Lower leg skin (tissue), 4 donors: Measurements from ENCODE around the gene L3HYPDH. TPM values are rescaled to one million over a fixed set of nuclear protein-coding genes. Genes with fewer than 3 reads are reported as not detected.

Experiments
- DNase-seq, 2 donors: peaks; one replicate each; pipeline ENCODE4 v3.0.0-alpha.2; 2019; ENCODE audit warnings: low spot score in 2 of 2
- H3K4me3 ChIP-seq: fragments of 200-600 bp; sonication (generic); 2 replicates; pipeline ENCODE4 v1.5.1; 2017; ENCODE audit warnings: mild to moderate bottlenecking, low read depth; ENCODE audit not compliant: poor library complexity, severe bottlenecking
- POLR2A ChIP-seq, 2 donors: fragments of 450-650 bp; IDR thresholded peaks; one replicate each; pipeline ENCODE4 v1.6.1; 2016 to 2017; ENCODE audit warnings: antibody characterized with exemption in 2 of 2, mild to moderate bottlenecking in 1 of 2, moderate library complexity in 1 of 2
- WGBS, 2 donors: methylation state at CpG; one replicate each; pipeline ENCODE4 v1.1.5; 2018; 5-methylcytosine and 5-hydroxymethylcytosine counted together
- intact Hi-C: fragments of 100-400 bp; cut with DNase I; formaldehyde crosslinking; loops from one replicate; pipeline ENCODE4 v1.15.0; 2023; ENCODE audit warnings: low total_unique reads
- total RNA-seq, 4 donors: library from RNA; depleted of rRNA; stranded (reverse); fragments of >200 nt; gene quantifications; one replicate each; pipeline ENCODE4 v1.1.0, GENCODE V29; 2016
- TF ChIP-seq, protein P1 (sequence below), 3 donors: fragments of 450-650 bp; IDR thresholded peaks; one replicate each; pipeline ENCODE4 v1.5.1; 2016; ENCODE audit warnings: antibody characterized with exemption in 3 of 3, mild to moderate bottlenecking in 3 of 3, moderate library complexity in 2 of 3

L3HYPDH gene
- 10 to 100 TPM in 3 of 4 donors, 1 to 10 TPM in 1; 7.1 to 28.1 (median 16.8) TPM for total RNA-seq

DNA sequence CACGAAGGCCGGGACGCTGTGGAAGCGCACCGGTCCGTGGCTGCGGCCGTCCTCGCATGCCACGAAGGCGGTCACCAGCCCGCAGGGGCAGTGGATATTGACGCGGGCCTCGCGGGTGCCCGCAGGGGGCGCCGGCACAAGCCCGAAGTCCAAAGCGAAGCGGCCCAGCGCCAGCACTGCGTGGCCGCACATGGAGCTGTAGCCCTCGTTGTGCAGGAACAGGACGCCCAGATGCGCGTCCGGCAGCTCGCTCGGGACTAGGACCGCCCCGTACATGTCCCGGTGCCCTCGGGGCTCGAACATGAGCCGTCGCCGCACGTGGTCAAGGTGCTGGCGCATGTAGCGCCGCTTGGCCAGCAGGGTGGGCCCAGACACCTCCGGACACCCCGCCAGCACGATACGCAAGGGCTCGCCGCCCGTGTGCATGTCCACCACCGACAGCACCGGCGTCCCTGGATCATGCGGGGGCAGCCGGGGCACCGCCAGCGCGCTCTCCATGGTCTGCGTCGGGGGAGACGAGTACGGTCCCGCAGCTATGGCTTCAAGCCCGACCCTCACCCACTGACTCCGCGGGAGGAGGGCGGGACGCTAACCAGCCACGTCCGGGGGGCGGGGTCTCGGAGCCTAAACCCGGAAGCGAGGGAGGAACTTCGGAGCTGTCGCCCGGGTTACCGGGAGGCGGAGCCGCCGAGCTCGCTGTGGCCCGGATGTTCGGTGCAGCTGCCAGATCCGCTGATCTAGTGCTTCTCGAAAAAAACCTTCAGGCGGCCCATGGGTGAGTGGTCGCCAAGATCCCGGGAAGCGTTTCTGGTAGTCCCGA, at the start of gene L3HYPDH, which contains the start of gene JKAMP:
Gene L3HYPDH (minus strand): TSS at position 590 of the 820 bp plus-strand sequence. CDS start 92 bp downstream, at position 498.
Gene JKAMP (plus strand): TSS at position 699 of the 820 bp plus-strand sequence. CDS start 73 bp downstream, at position 772.
- 0 to 1% methylated on average over 49 to 58 of the region's 92 CpGs for WGBS, 2 donors
- peak within 1 kb of the TSS; percentile 88 for H3K4me3 ChIP-seq
- intact Hi-C loops: no loop called here
- DNase-seq: peak; percentile 95 to 99
- no peak for TF ChIP-seq POLR2A (IDR thresholded peaks at IDR 0.05)
- TF ChIP-seq, protein P1, sequence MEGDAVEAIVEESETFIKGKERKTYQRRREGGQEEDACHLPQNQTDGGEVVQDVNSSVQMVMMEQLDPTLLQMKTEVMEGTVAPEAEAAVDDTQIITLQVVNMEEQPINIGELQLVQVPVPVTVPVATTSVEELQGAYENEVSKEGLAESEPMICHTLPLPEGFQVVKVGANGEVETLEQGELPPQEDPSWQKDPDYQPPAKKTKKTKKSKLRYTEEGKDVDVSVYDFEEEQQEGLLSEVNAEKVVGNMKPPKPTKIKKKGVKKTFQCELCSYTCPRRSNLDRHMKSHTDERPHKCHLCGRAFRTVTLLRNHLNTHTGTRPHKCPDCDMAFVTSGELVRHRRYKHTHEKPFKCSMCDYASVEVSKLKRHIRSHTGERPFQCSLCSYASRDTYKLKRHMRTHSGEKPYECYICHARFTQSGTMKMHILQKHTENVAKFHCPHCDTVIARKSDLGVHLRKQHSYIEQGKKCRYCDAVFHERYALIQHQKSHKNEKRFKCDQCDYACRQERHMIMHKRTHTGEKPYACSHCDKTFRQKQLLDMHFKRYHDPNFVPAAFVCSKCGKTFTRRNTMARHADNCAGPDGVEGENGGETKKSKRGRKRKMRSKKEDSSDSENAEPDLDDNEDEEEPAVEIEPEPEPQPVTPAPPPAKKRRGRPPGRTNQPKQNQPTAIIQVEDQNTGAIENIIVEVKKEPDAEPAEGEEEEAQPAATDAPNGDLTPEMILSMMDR (IDR thresholded peaks at IDR 0.05): no peak

DNA sequence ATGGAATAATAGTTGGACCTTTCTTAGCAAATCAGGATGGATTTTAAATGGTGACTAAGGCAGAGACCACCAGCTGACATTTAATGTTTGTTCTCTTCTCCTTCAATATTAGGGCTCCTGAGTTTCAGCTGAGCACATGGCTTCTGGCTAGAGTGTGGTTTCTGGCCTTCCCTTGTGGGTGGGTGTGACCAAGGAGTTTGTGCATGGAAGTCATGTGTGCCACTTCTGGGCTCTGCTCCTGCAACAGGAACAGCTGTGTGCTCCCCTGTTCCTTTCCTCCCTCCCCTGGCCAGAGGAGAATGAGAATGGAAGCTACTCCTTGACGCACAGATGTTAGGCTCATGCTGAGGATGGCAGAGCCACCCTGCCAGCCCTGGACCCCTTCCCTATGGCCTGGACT, 48.2 kb upstream of the L3HYPDH start:
- no peak for DNase-seq
- TF ChIP-seq, protein P1 (IDR thresholded peaks at IDR 0.05): no peak
- no peak for TF ChIP-seq POLR2A (IDR thresholded peaks at IDR 0.05)
- 81 to 92% methylated on average over 1 of the region's 1 CpG for WGBS, 2 donors
- intact Hi-C loops: no loop called here
- H3K4me3 ChIP-seq: no peak overlapping the region

DNA sequence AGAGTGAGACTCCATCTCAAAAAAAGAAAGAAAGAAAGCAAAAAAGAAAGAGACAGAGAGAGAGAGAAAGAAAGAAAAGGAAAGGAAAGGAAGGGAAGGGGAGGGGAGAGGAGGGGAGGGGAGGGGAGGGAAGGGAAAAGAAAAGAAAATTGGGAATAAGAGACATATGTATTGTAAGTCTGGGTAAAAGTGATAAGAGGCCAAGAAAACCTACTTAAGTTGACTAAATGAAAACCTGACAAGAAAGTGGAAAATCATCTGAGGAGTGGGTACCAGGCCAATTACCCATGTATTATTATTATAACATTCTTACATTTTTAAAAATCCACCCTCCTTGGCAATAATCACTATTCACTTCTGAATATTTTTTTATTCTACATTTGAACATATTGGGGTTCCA, 46.1 kb upstream of the L3HYPDH start:
- no peak for DNase-seq
- TF ChIP-seq, protein P1 (IDR thresholded peaks at IDR 0.05): no peak
- intact Hi-C loops: no loop called here

DNA sequence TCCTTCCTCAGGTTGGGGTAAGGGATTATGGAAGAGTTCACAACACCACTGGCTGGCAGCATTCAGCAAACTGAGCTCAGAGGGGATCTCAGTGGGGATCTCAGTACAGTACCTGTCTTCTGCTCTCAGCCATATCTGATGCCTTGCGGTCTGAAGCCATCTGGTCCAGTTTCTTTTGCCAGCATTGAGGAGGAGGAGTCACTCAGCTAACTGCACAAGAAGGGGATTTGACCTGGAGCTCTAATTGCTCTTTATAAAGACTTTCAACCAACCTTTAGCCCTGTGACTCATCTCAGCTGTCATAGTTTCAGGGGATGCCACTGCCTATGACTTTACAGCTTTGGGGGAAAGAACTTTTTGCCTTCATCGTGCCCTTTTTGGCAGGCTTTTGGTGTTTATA, 45.0 kb upstream of the L3HYPDH start:
- no peak for TF ChIP-seq POLR2A (IDR thresholded peaks at IDR 0.05)
- TF ChIP-seq, protein P1 (IDR thresholded peaks at IDR 0.05): no peak
- WGBS, 2 donors: 76 to 77% methylated on average over 2 of the region's 2 CpGs
- no peak for DNase-seq
- intact Hi-C loops: no loop called here
- H3K4me3 ChIP-seq: no peak overlapping the region

More for the DNA sequence above, 46.1 kb upstream of the L3HYPDH start:
- H3K4me3 ChIP-seq: no peak overlapping the region

DNA sequence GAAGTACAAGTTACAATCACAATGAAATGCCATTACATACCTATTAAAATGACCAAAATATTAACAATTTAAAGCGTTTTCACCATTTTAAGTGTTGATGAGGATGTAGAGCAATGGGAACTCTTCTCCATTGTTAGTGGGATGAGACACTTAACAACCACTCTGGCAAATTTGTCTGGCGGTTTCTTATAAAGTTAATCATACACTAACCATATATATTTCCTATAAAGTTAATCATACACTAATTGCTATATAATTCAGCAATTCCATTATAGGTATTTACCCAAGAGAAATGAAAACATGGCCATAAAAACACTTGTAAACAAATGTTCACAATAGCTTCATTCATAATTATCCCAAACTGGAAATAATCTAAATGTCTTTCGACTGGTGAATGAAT, 36.0 kb upstream of the L3HYPDH start:
- WGBS, 2 donors: 87 to 88% methylated on average over 3 of the region's 3 CpGs
- DNase-seq: no peak
- TF ChIP-seq, protein P1 (IDR thresholded peaks at IDR 0.05): no peak
- TF ChIP-seq POLR2A (IDR thresholded peaks at IDR 0.05): no peak
- intact Hi-C loops: no loop called here
- H3K4me3 ChIP-seq: no peak overlapping the region
